ENCODE results near the gene PA2G4.

DNA sequence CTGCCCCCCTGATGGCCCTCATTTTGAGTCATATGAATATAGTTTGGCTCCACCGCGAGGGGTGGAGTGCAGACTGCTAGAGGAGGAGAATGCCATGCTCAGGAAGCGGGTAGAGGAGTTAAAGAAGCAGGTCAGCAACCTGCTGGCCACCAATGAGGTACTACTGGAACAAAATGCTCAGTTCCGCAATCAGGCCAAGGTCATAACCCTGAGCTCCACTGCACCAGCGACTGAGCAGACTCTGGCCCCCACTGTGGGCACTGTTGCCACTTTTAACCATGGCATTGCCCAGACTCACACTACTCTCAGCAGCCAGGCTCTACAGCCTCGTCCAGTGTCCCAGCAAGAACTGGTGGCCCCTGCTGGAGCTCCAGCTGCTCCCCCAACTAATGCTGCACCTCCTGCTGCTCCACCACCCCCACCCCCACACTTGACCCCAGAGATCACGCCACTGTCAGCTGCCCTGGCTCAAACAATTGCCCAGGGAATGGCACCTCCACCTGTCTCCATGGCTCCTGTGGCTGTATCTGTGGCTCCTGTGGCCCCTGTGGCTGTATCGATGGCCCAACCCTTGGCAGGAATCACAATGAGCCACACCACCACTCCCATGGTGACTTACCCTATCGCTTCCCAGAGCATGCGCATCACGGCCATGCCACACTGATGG, 17.0 kb downstream of the PA2G4 start:
- TF ChIP-seq GATA3 (IDR thresholded peaks at IDR 0.05; ENCODE audit: low read depth, low read length): no peak
- TF ChIP-seq GATA2 (IDR thresholded peaks at IDR 0.05; ENCODE audit: low read depth, low read length): no peak

All from SH-SY5Y (cell line).